Large intestine (tissue), 3 donors: ENCODE measurements around the gene CBX2. TPM values are rescaled to one million over a fixed set of nuclear protein-coding genes. Genes with fewer than 3 reads are reported as not detected.

Experiments
- DNase-seq, 2 donors: peaks; one replicate each; pipeline versions ENCODE4 v3.0.0 to v3.0.0-alpha.2; 2013
- H3K27ac ChIP-seq: one replicate; pipeline ENCODE4 v1.5.1; 2013; ENCODE audit warnings: low read length
- H3K27me3 ChIP-seq: 2 replicates; pipeline ENCODE4 v1.6.1; 2013; ENCODE audit warnings: low read length; ENCODE audit not compliant: control insufficient read depth, insufficient read depth
- H3K36me3 ChIP-seq: 2 replicates; pipeline ENCODE4 v1.6.1; 2013; ENCODE audit warnings: low read length; ENCODE audit not compliant: control insufficient read depth, insufficient read depth
- H3K4me1 ChIP-seq: one replicate; pipeline ENCODE4 v1.6.1; 2013; ENCODE audit warnings: low read length; ENCODE audit not compliant: control insufficient read depth, insufficient read depth
- H3K4me3 ChIP-seq: one replicate; pipeline ENCODE4 v1.5.1; 2013; ENCODE audit warnings: low read length
- H3K9me3 ChIP-seq: one replicate; pipeline ENCODE4 v1.6.1; 2013; ENCODE audit warnings: mild to moderate bottlenecking, low read depth, low read length, moderate library complexity; ENCODE audit not compliant: control insufficient read depth
- WGBS: methylation state at CpG from one replicate; pipeline ENCODE4 v1.1.5; 2013; ENCODE audit warnings: low lambda C conversion rate; ENCODE audit not compliant: insufficient coverage; 5-methylcytosine and 5-hydroxymethylcytosine counted together
- polyA plus RNA-seq: library from polyadenylated mRNA; unstranded; fragments of 120-200 nt; gene quantifications from one replicate; pipeline ENCODE4 v1.2.1, GENCODE V29; 2013

The CBX2 gene
- polyA plus RNA-seq, 1 donor = 14.4 TPM

DNA sequence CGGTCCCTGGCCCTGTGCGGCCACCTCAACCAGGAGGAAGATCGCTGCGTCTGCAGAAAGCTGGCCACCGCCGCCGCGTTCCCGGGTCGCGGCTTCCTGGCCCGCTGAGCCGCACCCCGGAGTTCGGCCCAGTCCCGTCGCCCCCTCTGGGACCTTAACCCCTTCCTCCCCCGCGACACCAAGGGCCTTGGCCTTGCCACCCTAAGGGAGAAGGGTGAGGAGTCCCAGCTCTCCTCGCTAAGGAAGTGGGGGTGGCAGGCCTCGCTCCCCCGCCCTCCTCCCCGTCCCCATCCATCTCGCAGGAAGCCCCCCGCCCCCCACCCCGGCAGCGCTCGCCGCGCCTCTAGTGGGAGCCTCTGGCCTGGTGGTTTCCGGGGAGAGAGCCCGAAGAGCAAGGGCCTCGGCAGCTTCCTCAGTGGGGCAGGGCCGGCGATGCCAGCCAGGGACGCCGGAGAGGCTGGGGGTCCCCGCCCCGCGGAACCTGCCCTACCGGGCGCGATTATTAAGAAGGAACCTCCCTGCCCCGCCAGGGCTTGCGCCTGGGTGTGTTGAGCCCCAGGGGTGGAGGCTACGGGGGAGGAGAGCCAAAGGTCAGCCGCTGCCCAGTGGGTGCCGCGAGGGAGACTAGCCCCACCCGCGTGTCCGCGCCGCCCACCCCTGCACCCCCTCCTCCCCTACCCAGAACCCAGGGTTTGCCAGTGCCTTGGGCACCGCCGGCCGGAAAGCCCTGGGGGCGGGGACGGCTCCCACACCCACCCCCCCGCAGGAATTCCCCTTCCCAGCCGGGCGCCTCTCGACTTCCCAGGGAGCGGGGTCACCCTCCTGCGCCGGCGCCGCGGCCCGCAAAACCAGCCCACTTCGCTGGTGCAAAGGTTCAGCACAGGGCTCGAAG is 54.5 kb downstream of the CBX2 start:
- no CpG with 5 or more reads among the region's 72 CpGs for WGBS
- Histone ChIP-seq H3K4me1 (peaks cover 43% of the 10 kb centered on the region), H3K36me3 (peaks cover 37% of the 10 kb centered on the region), H3K27ac (peak overlapping the region; percentile 18), H3K9me3 (peaks cover 21% of the 10 kb centered on the region), H3K4me3 (peak overlapping the region; percentile 46), H3K27me3 (no peaks in the 10 kb centered on the region)
- peak in 1 of 2 donors; percentile 77 for DNase-seq

DNA sequence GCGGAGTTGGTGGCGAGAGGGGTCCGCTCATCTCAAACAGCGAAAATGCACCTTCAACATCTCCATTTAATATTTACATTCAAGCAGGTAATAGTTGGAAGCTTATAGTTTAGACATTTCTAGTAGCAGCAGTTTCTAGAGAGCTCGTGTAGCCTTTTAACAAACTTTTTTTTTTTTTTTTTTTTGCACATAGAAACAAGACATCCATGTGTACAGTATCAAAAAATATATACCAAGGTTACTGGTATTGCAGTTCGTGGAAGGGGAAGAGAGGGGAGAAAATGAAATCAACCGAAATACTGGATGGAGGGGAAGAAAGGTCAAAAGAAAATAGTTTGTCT is 55.1 kb downstream of the CBX2 start:
- Histone ChIP-seq H3K27ac (no peak overlapping the region), H3K27me3 (no peaks in the 10 kb centered on the region), H3K4me3 (peak overlapping the region; percentile 46), H3K4me1 (peaks cover 43% of the 10 kb centered on the region), H3K36me3 (peaks cover 37% of the 10 kb centered on the region), H3K9me3 (peaks cover 21% of the 10 kb centered on the region)
- no peak for DNase-seq
- WGBS = 69% methylated on average over 2 of the region's 7 CpGs

DNA sequence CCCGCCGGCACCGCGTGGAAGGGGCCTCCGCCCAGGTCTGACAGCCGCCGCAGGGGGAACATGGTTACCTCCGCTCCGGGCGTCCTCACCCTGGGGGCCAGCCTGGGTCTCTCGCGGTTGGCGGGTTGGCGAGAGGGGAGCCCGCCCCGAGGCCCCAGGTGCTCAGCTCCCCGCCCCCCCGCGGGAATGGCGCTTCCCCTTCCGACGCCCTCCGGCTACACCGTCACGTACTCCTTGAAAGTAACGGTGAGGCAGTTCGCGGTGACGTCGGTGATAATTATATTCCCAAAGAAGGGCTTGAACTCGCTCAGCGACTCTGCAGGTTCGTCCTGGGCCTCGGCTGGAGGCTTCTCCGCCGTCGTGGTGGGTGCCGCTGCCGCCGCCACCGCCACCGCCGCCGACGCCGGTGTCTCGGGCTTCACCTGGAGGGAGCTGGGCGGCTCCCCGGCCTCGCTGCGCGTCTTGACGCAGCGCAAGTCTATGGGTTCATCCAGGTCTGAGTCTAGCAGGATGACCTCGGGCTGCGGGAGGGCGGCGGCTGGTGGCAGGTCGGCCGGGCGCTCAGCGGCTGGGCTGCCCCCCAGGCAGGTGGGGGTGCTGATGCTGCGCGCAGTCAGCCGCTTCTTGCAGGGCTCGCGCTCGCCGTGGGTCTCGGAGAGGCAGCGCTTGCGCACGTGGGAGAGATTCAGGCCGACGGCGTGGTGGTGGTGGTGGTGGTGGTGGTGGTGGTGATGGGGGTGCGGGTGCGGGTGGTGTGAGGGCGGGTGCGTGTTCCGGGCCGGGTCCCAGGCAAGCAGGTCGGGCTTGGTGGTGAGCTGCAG is 56.0 kb downstream of the CBX2 start:
- no peak for DNase-seq
- peaks cover 23% of the 10 kb centered on the region for H3K9me3 ChIP-seq
- H3K4me1 ChIP-seq = peaks cover 40% of the 10 kb centered on the region
- WGBS = no CpG with 5 or more reads among the region's 83 CpGs
- no peak overlapping the region for H3K27ac ChIP-seq
- no peak overlapping the region for H3K4me3 ChIP-seq
- peaks cover 37% of the 10 kb centered on the region for H3K36me3 ChIP-seq
- no peaks in the 10 kb centered on the region for H3K27me3 ChIP-seq

GRCh38 chr17:79834565-79835469 is 56.9 kb downstream of the CBX2 start:
- no peak overlapping the region for H3K4me3 ChIP-seq
- DNase-seq = no peak
- no peak overlapping the region for H3K27ac ChIP-seq
- peaks cover 23% of the 10 kb centered on the region for H3K9me3 ChIP-seq
- H3K4me1 ChIP-seq = peaks cover 41% of the 10 kb centered on the region
- peaks cover under 1% of the 10 kb centered on the region for H3K27me3 ChIP-seq
- 90% methylated on average over 7 of the region's 61 CpGs for WGBS
- H3K36me3 ChIP-seq = peaks cover 37% of the 10 kb centered on the region

DNA sequence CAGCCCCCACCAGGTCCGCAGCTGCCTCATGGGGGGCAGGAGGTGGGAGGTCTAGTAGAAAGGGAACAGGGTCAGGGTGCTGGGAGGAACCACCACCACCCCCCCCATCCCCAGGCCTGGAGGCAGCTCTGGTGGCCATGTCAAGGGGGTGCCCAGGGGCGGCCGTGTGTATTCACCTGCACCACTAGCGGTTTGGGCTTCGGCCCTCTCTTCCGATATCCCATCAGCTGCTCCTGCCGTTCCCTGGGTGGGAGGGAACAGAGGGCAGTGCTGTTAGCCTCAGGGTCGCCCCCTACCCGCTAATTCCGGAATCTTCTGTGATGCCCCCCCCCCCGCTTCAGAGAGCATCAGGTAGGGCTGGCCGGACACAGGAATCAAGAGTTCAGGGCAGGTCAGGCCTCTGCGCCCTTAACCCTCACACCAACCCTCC is 57.5 kb downstream of the CBX2 start:
- Histone ChIP-seq H3K9me3 (peaks cover 30% of the 10 kb centered on the region), H3K27ac (no peak overlapping the region), H3K4me3 (peak overlapping the region; percentile 65), H3K27me3 (peaks cover 7% of the 10 kb centered on the region), H3K4me1 (peaks cover 46% of the 10 kb centered on the region), H3K36me3 (peaks cover 37% of the 10 kb centered on the region)
- no CpG with 5 or more reads among the region's 13 CpGs for WGBS
- no peak for DNase-seq

- peaks cover 12% of the 10 kb centered on the region for H3K27me3 ChIP-seq
- DNase-seq = peak; percentile 83 to 91
- H3K4me1 ChIP-seq = peaks cover 51% of the 10 kb centered on the region
- peak overlapping the region; percentile 65 for H3K4me3 ChIP-seq
- WGBS = no CpG with 5 or more reads among the region's 24 CpGs
- peaks cover 37% of the 10 kb centered on the region for H3K36me3 ChIP-seq
- H3K9me3 ChIP-seq = peaks cover 35% of the 10 kb centered on the region
- peak overlapping the region; percentile 71 for H3K27ac ChIP-seq
Measured at GRCh38 chr17:79835953-79836509, 58.1 kb downstream of the CBX2 start.

GRCh38 chr17:79836510-79836971 is 58.6 kb downstream of the CBX2 start:
- Histone ChIP-seq H3K27ac (peak overlapping the region; percentile 71), H3K9me3 (peaks cover 40% of the 10 kb centered on the region), H3K4me1 (peaks cover 51% of the 10 kb centered on the region), H3K27me3 (peaks cover 17% of the 10 kb centered on the region), H3K4me3 (peak overlapping the region; percentile 65), H3K36me3 (peaks cover 37% of the 10 kb centered on the region)
- peak in 1 of 2 donors; percentile 44 for DNase-seq
- WGBS = no CpG with 5 or more reads among the region's 18 CpGs

DNA sequence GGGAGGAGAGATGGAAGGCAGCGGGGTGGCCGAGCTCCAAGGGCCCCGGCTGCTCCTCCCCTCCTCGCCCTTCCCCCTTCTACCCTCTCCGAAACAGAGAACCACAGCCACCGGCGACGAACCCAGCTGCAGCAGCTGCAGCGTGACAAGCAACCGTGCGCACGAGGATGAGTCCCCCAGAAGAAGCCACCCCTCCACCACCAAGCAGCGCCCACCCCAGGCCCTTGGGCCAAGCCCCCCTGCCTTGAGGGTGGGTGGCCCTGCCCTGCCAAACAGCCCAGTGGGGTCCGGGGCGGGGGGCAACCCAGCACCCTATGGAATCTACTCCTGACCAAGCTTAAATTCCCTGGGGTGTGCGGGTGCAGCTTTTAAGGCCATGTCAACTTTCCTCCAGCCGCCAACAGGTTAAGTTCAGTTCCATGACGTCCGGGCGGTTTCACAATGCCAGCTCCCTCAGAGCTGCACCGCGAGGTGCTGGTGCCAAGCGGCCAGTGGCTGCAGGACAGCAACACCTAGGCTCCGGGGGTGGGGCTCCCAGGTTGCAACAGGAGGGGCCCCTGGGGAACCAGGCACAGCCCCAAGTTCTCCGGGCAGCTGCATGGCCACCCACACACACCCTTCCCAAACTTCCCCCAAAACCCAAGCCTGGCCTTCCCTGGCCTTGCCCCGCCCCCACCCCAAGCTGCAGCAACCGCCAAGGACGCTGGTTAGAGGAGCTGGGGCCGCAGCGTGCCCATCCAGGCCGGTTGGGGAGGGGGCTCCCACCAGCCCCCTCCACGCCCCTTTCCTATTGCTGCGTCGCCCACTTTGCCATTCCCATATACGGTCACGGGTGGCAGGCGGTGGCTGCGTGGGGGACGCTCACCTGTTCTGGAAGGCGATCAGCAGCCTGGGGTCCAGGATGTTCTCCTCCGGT is 59.3 kb downstream of the CBX2 start:
- H3K4me3 ChIP-seq = peak overlapping the region; percentile 65
- H3K4me1 ChIP-seq = peaks cover 54% of the 10 kb centered on the region
- no CpG with 5 or more reads among the region's 41 CpGs for WGBS
- peaks cover 47% of the 10 kb centered on the region for H3K9me3 ChIP-seq
- H3K36me3 ChIP-seq = peaks cover 37% of the 10 kb centered on the region
- peak; percentile 86 to 87 for DNase-seq
- H3K27me3 ChIP-seq = peaks cover 24% of the 10 kb centered on the region
- peak overlapping the region; percentile 71 for H3K27ac ChIP-seq
